ENCODE measurements around the gene TMEM267.

- TF ChIP-seq FOXM1 (IDR thresholded peaks at IDR 0.05; ENCODE audit: borderline replicate concordance) = no peak
- TF ChIP-seq ZNF384 (IDR thresholded peaks at IDR 0.05) = no peak
- TF ChIP-seq FOXA1 (IDR thresholded peaks at IDR 0.05) = no peak
- TF ChIP-seq ELF4 (IDR thresholded peaks at IDR 0.05) = no peak
Observed at GRCh38 chr5:43461066-43461465, 22.6 kb downstream of the TMEM267 start.
